HepG2 (cell line): ENCODE results near the gene GPR17. TPM values are rescaled to one million over a fixed set of nuclear protein-coding genes. Genes with fewer than 3 reads are reported as not detected.

Experiments
- ATAC-seq: fragments of 200-7000 bp; cut with Tn5 transposase; 3 replicates; pipeline ENCODE4 v1.9.1; 2020; ENCODE audit warnings: mild to moderate bottlenecking, moderate library complexity
- BruUV-seq: library from RNA; stranded (reverse); fragments of 400-500 nt; replicated peaks from 2 replicates; lab custom pipeline; 2021; lab: Mats Ljungman, UMichigan
- CTCF ChIA-PET: fragments of 300-600 bp; formaldehyde crosslinking; extraction: SDS; loops from one replicate; lab custom pipeline; 2021; ENCODE audit warnings: low total read pairs, inconsistent platforms, low intra/inter-chr PET ratio; lab: Yijun Ruan, JAX
- POLR2A ChIA-PET: fragments of 350-600 bp; sonication (Branson Sonifier 250); formaldehyde crosslinking; loops from one replicate; lab custom pipeline; 2020; ENCODE audit warnings: antibody characterized with exemption, inconsistent platforms; lab: Yijun Ruan, JAX
- DNase-seq: peaks from one replicate; pipeline ENCODE4 v3.0.0-alpha.2; 2015; ENCODE audit warnings: low spot score
- FAIRE-seq: peaks from 3 replicates; lab custom pipeline; 2011; peaks lifted over from hg19 to GRCh38; lab: Jason Lieb, UNC
- H2AFZ ChIP-seq: one replicate; pipeline ENCODE4 v1.6.1; 2011; ENCODE audit warnings: low read length, inconsistent platforms
- H3K27ac ChIP-seq: fragments of 300-600 bp; 3 replicates; pipeline ENCODE4 v1.8.0; 2011; ENCODE audit warnings: mixed run types, mild to moderate bottlenecking, mixed read lengths, low read length, inconsistent platforms; ENCODE audit not compliant: insufficient read depth; ENCODE audit errors: extremely low read length
- H3K27me3 ChIP-seq, 2 experiments: fragments of 200-600 bp in 1 of 2; 2 replicates in 1 of 2; 3 replicates in 1 of 2; pipeline versions ENCODE4 v1.6.0 to v1.8.0; 2011; ENCODE audit warnings: low read length in 2 of 2, mild to moderate bottlenecking in 2 of 2, moderate library complexity in 2 of 2, inconsistent platforms in 1 of 2; ENCODE audit not compliant: insufficient read depth in 2 of 2, control insufficient read depth in 1 of 2
- H3K36me3 ChIP-seq, 2 experiments: fragments of 200-600 bp in 1 of 2; replicated peaks in 1 of 2; 2 replicates in 1 of 2; 3 replicates in 1 of 2; pipeline versions ENCODE4 v1.5.1 to v1.8.0; 2011; ENCODE audit warnings: low read length in 2 of 2, inconsistent platforms in 1 of 2; ENCODE audit not compliant: insufficient read depth in 2 of 2, control insufficient read depth in 1 of 2
- H3K4me1 ChIP-seq: 2 replicates; pipeline ENCODE4 v1.5.1; 2012; ENCODE audit warnings: low read length, inconsistent platforms; ENCODE audit not compliant: insufficient read depth
- H3K4me2 ChIP-seq: 2 replicates; pipeline ENCODE4 v1.6.0; 2011; ENCODE audit warnings: low read depth, low read length, inconsistent platforms
- H3K4me3 ChIP-seq, 3 experiments: fragments of 200-600 bp in 1 of 3; sonication (generic), shearing (Covaris generic) in 1 of 3; replicated peaks in 1 of 3; 2 replicates each; pipeline ENCODE4 v1.5.1; 2011 to 2016; ENCODE audit warnings: low read length in 3 of 3, inconsistent platforms in 2 of 3, low read depth in 2 of 3, mild to moderate bottlenecking in 2 of 3, control low read depth in 1 of 3, mixed read lengths in 1 of 3; ENCODE audit not compliant: insufficient read depth in 1 of 3
- H3K79me2 ChIP-seq: one replicate; pipeline ENCODE4 v1.6.1; 2011; ENCODE audit warnings: low read length, inconsistent platforms; ENCODE audit not compliant: insufficient read depth
- H3K9ac ChIP-seq: 2 replicates; pipeline ENCODE4 v1.6.0; 2011; ENCODE audit warnings: mild to moderate bottlenecking, low read depth, low read length, inconsistent platforms; ENCODE audit not compliant: insufficient read depth
- H3K9me3 ChIP-seq: 2 replicates; pipeline ENCODE4 v1.5.1; 2012; ENCODE audit warnings: mild to moderate bottlenecking, low read length
- H4K20me1 ChIP-seq: 2 replicates; pipeline ENCODE4 v1.6.0; 2011; ENCODE audit warnings: inconsistent platforms, mild to moderate bottlenecking, low read length, moderate library complexity; ENCODE audit not compliant: insufficient read depth
- EP300 ChIP-seq, 3 experiments: sonication (generic) in 1 of 3; formaldehyde crosslinking in 1 of 3; IDR thresholded peaks; 2 replicates each; pipeline versions ENCODE4 v1.5.1 to v1.6.1; 2011 to 2020; ENCODE audit warnings: low read depth in 2 of 3, low read length in 2 of 3, borderline replicate concordance in 1 of 3, improper control_type of control experiment in 1 of 3, mild to moderate bottlenecking in 1 of 3, missing genetic modification reagents in 1 of 3, moderate library complexity in 1 of 3
- HNF1B ChIP-seq: sonication (generic); formaldehyde crosslinking; IDR thresholded peaks from 2 replicates; pipeline ENCODE4 v1.5.1; 2020; ENCODE audit warnings: mild to moderate bottlenecking, moderate library complexity, missing genetic modification reagents
- HNRNPL ChIP-seq: fragments of 200-400 bp; formaldehyde crosslinking; IDR thresholded peaks from 2 replicates; pipeline ENCODE4 v1.6.1; 2017; ENCODE audit warnings: mild to moderate bottlenecking, low read depth, low read length
- SRSF4 ChIP-seq: fragments of 200-400 bp; formaldehyde crosslinking; IDR thresholded peaks from one replicate; pipeline ENCODE4 v1.6.1; 2018; ENCODE audit warnings: mild to moderate bottlenecking, low read depth, low read length, moderate library complexity; ENCODE audit not compliant: poor library complexity, severe bottlenecking
- ZBED4 ChIP-seq: sonication (generic); formaldehyde crosslinking; IDR thresholded peaks from 2 replicates; pipeline ENCODE4 v1.4.0; 2020; ENCODE audit warnings: missing genetic modification reagents, borderline replicate concordance
- ZFY ChIP-seq: sonication (generic); formaldehyde crosslinking; IDR thresholded peaks from 2 replicates; pipeline ENCODE4 v1.4.0; 2020; ENCODE audit warnings: missing genetic modification reagents
- ZNF121 ChIP-seq: sonication (generic); formaldehyde crosslinking; IDR thresholded peaks from 2 replicates; pipeline ENCODE4 v1.5.0; 2020; ENCODE audit warnings: mild to moderate bottlenecking, missing genetic modification reagents
- ZNF451 ChIP-seq: sonication (generic); formaldehyde crosslinking; IDR thresholded peaks from 2 replicates; pipeline ENCODE4 v1.5.0; 2020; ENCODE audit warnings: mild to moderate bottlenecking, missing genetic modification reagents
- ZNF639 ChIP-seq: conservative IDR thresholded peaks from 2 replicates; pipeline ENCODE4 v1.6.1; 2018; ENCODE audit warnings: missing genetic modification reagents
- ZNF775 ChIP-seq: sonication (generic); formaldehyde crosslinking; IDR thresholded peaks from 2 replicates; pipeline ENCODE4 v1.4.0; 2020; ENCODE audit warnings: missing genetic modification reagents, mild to moderate bottlenecking, moderate library complexity, borderline replicate concordance
- ZNF790 ChIP-seq: sonication (generic); formaldehyde crosslinking; IDR thresholded peaks from 2 replicates; pipeline ENCODE4 v1.8.0; 2022; ENCODE audit warnings: missing genetic modification reagents, mild to moderate bottlenecking, borderline replicate concordance
- WGBS: methylation state at CpG from one replicate; pipeline ENCODE4 v1.1.6; 2017; ENCODE audit warnings: low lambda C conversion rate; 5-methylcytosine and 5-hydroxymethylcytosine counted together
- in situ Hi-C: cut with HindIII; loops from 2 replicates; pipeline ENCODE4 v1.10.0; 2017; ENCODE audit warnings: low pct_unique_long_range_greater_than_20kb; ENCODE audit not compliant: extremely low pct_ligation_motif_present
- intact Hi-C: fragments of 100-400 bp; cut with micrococcal nuclease; formaldehyde crosslinking; loops from one replicate; pipeline ENCODE4 v1.10.0; 2022; ENCODE audit not compliant: unreplicated experiment
- polyA plus RNA-seq, 8 experiments: library from polyadenylated mRNA; depleted of rRNA in 3 of 8; stranded (reverse) in 7 of 8; unstranded in 1 of 8; fragments of >200 nt; fragmentation: Illumina TruSeq in 4 of 8; extraction: Trizol in 4 of 8; gene quantifications; 2 replicates each; pipeline versions ENCODE4 v1.2.1 to v1.2.3, GENCODE V29; 2011 to 2016; ENCODE audit warnings: low read depth in 4 of 8, missing spikeins in 1 of 8, mixed read lengths in 1 of 8; ENCODE audit not compliant: insufficient read depth in 1 of 8
- total RNA-seq, 5 experiments: library from RNA; depleted of rRNA; stranded (reverse); fragments of >200 nt; fragmentation: Illumina TruSeq; extraction: Trizol; gene quantifications; 2 replicates each; pipeline ENCODE4 v1.2.3, GENCODE V29; 2016; ENCODE audit warnings: low read depth in 1 of 5

GPR17 gene
- total and polyA plus RNA-seq, 2 of the 13 experiments (the other 11 are each of a cell fraction or from before 2014, with no cell fraction given): not detected

GRCh38 chr2:127700527-127701192 lies 54.7 kb downstream of the GPR17 start (continued):
- TF ChIP-seq ZNF639: 0 out of 2 replicates have a peak, but pooled peaks have one; percentile 31
- TF ChIP-seq ZNF790 (CRISPR knock-in tag): no peak
- TF ChIP-seq EP300 (IDR thresholded peaks at IDR 0.05; ENCODE audit: low read depth in 2 of 2, low read length in 2 of 2): no peak
- TF ChIP-seq EP300 (CRISPR knock-in tag; IDR thresholded peaks at IDR 0.05; ENCODE audit: borderline replicate concordance): peak; percentile 73

GRCh38 chr2:127701193-127701650 lies 55.3 kb downstream of the GPR17 start, which contains the start of gene SFT2D3:
Gene SFT2D3 (plus strand): TSS chr2:127701497. CDS start chr2:127701529, 32 bp downstream.
- in situ Hi-C loops (no loop called here), intact Hi-C loops (no loop called here)
- H3K36me3 ChIP-seq: peaks cover 0 to under 1% of the 10 kb centered on the region in 2 experiments; a peak in 3 of 5 replicates
- H3K4me3 ChIP-seq: peak within 1 kb of the TSS; percentile 75 to 92 (median 79)
- no peaks in the 10 kb centered on the region for H3K9me3 ChIP-seq
- FAIRE-seq (peak; percentile 30), ATAC-seq (peak; percentile 90), DNase-seq (peak; percentile 91)
- ChIA-PET POLR2A (interaction anchor here (0.8 to 1.8 kb wide), 9 partner anchors 24 to 185 kb away, joined by 3 to 15 read pairs (median 4); partner anchors contain the start of genes AMMECR1L, IWS1 and WDR33), CTCF (no interaction called here)
- peaks cover 25% of the 10 kb centered on the region for H3K4me1 ChIP-seq
- peak within 1 kb of the TSS; percentile 93 for H3K9ac ChIP-seq
- H4K20me1 ChIP-seq: 0 out of 2 replicates have a peak, but pooled peaks cover 2% of the 10 kb centered on the region
- H3K79me2 ChIP-seq: peaks cover 14% of the 10 kb centered on the region
- 0% methylated on average over 24 of the region's 44 CpGs for WGBS
- H3K27ac ChIP-seq: peak within 1 kb of the TSS; percentile 93
- BruUV-seq: no TSS peak
- peak within 1 kb of the TSS; percentile 20 for H2AFZ ChIP-seq
- no peaks in the 10 kb centered on the region for H3K27me3 ChIP-seq
- peak within 1 kb of the TSS; percentile 97 for H3K4me2 ChIP-seq
- TF ChIP-seq ZFY (CRISPR knock-in tag) (no peak; the same call in 1 of the 2 replicates), HNRNPL (peak; percentile 75; the same call in 1 of the 2 replicates), ZNF451 (no peak; the same call in 1 of the 2 replicates), ZNF775 (CRISPR knock-in tag) (peak; percentile 15), ZNF121 (CRISPR knock-in tag) (no peak), SRSF4 (no peak), HNF1B (CRISPR knock-in tag) (peak; percentile 87), ZBED4 (CRISPR knock-in tag) (peak; percentile 73; the same call in 1 of the 2 replicates)
